ENCODE data around the gene KCNAB2. TPM values are rescaled to one million over a fixed set of nuclear protein-coding genes. Genes with fewer than 3 reads are reported as not detected.

Gene KCNAB2
- total and polyA plus RNA-seq, 4 donors: 1.8 to 5.9 (median 4.5) TPM

- Histone ChIP-seq H3K9ac (ENCODE audit: low read depth in 1 of 2, low read length in 2 of 2) (no peak overlapping the region), H3K4me3 (ENCODE audit: low read depth in 1 of 3, low read length in 3 of 3) (no peak overlapping the region), H3K4me1 (ENCODE audit: control insufficient read depth in 4 of 4, insufficient read depth in 4 of 4, low read length in 3 of 4) (no peaks in the 10 kb centered on the region), H3K27me3 (ENCODE audit: control insufficient read depth in 4 of 4, insufficient read depth in 4 of 4, low read length in 3 of 4) (no peaks in the 10 kb centered on the region), H3K27ac (ENCODE audit: low read depth in 1 of 2, low read length in 2 of 2) (no peak overlapping the region), H3K9me3 (ENCODE audit: control insufficient read depth in 4 of 4, low read length in 3 of 4) (no peaks in the 10 kb centered on the region), H3K36me3 (ENCODE audit: control insufficient read depth in 4 of 4, insufficient read depth in 3 of 4, low read depth in 1 of 4, low read length in 3 of 4) (no peaks in the 10 kb centered on the region)
- no peak for TF ChIP-seq RXRA (IDR thresholded peaks at IDR 0.05)
- no peak for TF ChIP-seq HNF4A (conservative IDR thresholded peaks at IDR 0.05)
- no peak for TF ChIP-seq GABPA (IDR thresholded peaks at IDR 0.05 in 1 of 2, conservative IDR thresholded peaks at IDR 0.05 in 1 of 2)
- TF ChIP-seq HNF4G (IDR thresholded peaks at IDR 0.05): no peak
- no peak for TF ChIP-seq FOXA2 (IDR thresholded peaks at IDR 0.05)
- no peak for TF ChIP-seq SP1 (IDR thresholded peaks at IDR 0.05)
- no peak for TF ChIP-seq CTCF (IDR thresholded peaks at IDR 0.05; ENCODE audit: low read depth, low read length, missing input control)
- TF ChIP-seq, protein P1, sequence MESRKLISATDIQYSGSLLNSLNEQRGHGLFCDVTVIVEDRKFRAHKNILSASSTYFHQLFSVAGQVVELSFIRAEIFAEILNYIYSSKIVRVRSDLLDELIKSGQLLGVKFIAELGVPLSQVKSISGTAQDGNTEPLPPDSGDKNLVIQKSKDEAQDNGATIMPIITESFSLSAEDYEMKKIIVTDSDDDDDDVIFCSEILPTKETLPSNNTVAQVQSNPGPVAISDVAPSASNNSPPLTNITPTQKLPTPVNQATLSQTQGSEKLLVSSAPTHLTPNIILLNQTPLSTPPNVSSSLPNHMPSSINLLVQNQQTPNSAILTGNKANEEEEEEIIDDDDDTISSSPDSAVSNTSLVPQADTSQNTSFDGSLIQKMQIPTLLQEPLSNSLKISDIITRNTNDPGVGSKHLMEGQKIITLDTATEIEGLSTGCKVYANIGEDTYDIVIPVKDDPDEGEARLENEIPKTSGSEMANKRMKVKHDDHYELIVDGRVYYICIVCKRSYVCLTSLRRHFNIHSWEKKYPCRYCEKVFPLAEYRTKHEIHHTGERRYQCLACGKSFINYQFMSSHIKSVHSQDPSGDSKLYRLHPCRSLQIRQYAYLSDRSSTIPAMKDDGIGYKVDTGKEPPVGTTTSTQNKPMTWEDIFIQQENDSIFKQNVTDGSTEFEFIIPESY (IDR thresholded peaks at IDR 0.05): no peak
- no peak for TF ChIP-seq RAD21 (IDR thresholded peaks at IDR 0.05)
- no peak for TF ChIP-seq TAF1 (conservative IDR thresholded peaks at IDR 0.05)
- DNase-seq (ENCODE audit: low spot score): no peak
- WGBS: 85% methylated on average over 9 of the region's 9 CpGs
Observed at GRCh38 chr1:6070450-6070974, 24.8 kb downstream of the KCNAB2 start.

- TF ChIP-seq SP1 (IDR thresholded peaks at IDR 0.05) (no peak), REST (IDR thresholded peaks at IDR 0.05) (no peak)
- DNase-seq (ENCODE audit: low spot score): no peak
- no peaks in the 10 kb centered on the region for H3K36me3 ChIP-seq (ENCODE audit: control insufficient read depth in 4 of 4, insufficient read depth in 3 of 4, low read depth in 1 of 4, low read length in 3 of 4)
- 88% methylated on average over 13 of the region's 13 CpGs for WGBS
- H3K27ac ChIP-seq (ENCODE audit: low read depth in 1 of 2, low read length in 2 of 2): no peak overlapping the region
- no peaks in the 10 kb centered on the region for H3K4me1 ChIP-seq (ENCODE audit: control insufficient read depth in 4 of 4, insufficient read depth in 4 of 4, low read length in 3 of 4)
- H3K9me3 ChIP-seq (ENCODE audit: control insufficient read depth in 4 of 4, low read length in 3 of 4): no peaks in the 10 kb centered on the region
- no peak overlapping the region for H3K9ac ChIP-seq (ENCODE audit: low read depth in 1 of 2, low read length in 2 of 2)
- no peak overlapping the region for H3K4me3 ChIP-seq (ENCODE audit: low read depth in 1 of 3, low read length in 3 of 3)
- no peaks in the 10 kb centered on the region for H3K27me3 ChIP-seq (ENCODE audit: control insufficient read depth in 4 of 4, insufficient read depth in 4 of 4, low read length in 3 of 4)
Observed at GRCh38 chr1:6071219-6071618, 25.5 kb downstream of the KCNAB2 start.

Data from liver (tissue), 9 donors.